ENCODE measurements around the gene JUND. TPM values are rescaled to one million over a fixed set of nuclear protein-coding genes. Genes with fewer than 3 reads are reported as not detected.

JUND gene
- total and polyA plus RNA-seq, 2 of the 8 experiments (the other 6 are each of a cell fraction or from before 2014, with no cell fraction given): 54.0 to 77.5 TPM

DNA sequence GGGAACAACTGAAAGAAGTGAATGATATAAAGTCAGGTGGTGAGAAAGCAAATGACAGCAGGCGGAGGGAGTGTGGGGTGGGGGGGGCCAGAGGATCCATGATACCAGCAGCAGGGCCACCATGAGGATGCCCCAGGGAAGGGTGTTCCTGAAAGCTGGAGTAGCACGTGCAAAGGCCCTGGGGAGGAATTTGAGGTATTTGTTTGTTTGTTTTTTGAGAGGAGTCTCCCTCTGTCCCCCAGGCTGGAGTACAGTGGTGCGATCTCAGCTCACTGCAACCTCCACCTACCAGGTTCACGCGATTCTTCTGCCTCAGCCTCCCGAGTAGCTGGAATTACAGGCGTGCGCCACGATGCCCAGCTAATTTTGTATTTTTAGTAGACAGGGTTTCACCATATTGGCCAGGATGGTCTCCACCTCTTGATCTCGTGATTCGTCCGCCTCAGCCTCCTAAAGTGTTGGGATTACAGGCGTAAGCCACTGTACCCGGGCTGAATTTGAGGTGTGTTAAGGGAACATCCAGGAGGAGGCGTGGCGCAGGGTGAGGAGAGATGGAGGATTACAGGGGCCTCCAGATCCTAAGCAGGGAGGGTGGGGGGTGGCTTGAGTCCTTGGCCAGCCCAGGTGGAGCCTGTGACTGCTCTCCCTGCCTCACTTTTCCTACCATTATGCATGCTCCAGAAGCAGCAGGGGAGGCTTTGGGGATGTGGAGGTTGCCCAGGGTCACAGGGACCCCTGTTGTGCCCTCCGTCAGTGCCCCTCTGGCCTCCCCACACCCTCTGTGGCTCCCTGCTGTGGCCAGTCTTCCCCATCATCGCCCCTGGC, 12.4 kb upstream of the JUND start:
- no peak for DNase-seq (ENCODE audit: low read depth in 1 of 2, low spot score in 2 of 2)
- Histone ChIP-seq H3K4me3 (ENCODE audit: extremely low read depth in 1 of 4, insufficient read depth in 2 of 4, low read depth in 3 of 4, low read length in 4 of 4) (peak overlapping the region in 1 of 4 experiments; percentile 72; a peak in 3 of 8 replicates), H3K4ac (replicated peaks; ENCODE audit: insufficient read length, low read depth, low read length) (peak overlapping the region; percentile 65), H2BK12ac (ENCODE audit: low read depth, low read length) (peak overlapping the region; percentile 72), H3K23me2 (ENCODE audit: low read depth, low read length) (peaks cover 24% of the 10 kb centered on the region), H4K20me1 (replicated peaks in 1 of 2; ENCODE audit: control insufficient read depth in 1 of 2, insufficient read depth in 2 of 2, low read length in 2 of 2) (peaks cover 0 to 8% of the 10 kb centered on the region in 2 experiments), H3K79me1 (ENCODE audit: low read depth, low read length) (no peaks in the 10 kb centered on the region), H2BK120ac (replicated peaks; ENCODE audit: low read depth, low read length) (peak overlapping the region; percentile 24), H2BK5ac (ENCODE audit: low read depth, low read length) (peak overlapping the region; percentile 92), H3K14ac (ENCODE audit: insufficient read length) (no peak overlapping the region), H2AFZ (ENCODE audit: low read length) (no peak overlapping the region), H2BK15ac (ENCODE audit: low read length) (peak overlapping the region; percentile 53; the same call in 1 of the 2 replicates), H3K4me1 (replicated peaks in 1 of 4; ENCODE audit: control insufficient read depth in 3 of 4, insufficient read depth in 4 of 4, low read length in 3 of 4) (peaks cover 0 to 27% (median 23%) of the 10 kb centered on the region in 4 experiments; a peak in 6 of 7 replicates), H3K9me3 (ENCODE audit: insufficient read depth in 2 of 2, low read depth in 1 of 2, low read length in 1 of 2) (no peaks in the 10 kb centered on the region), H4K8ac (ENCODE audit: extremely low read depth, insufficient read depth, low read length) (0 out of 2 replicates have a peak overlapping the region, but pooled peaks have one; percentile 11), H3K27me3 (replicated peaks in 1 of 4; ENCODE audit: control insufficient read depth in 3 of 4, extremely low read depth in 1 of 4, insufficient read depth in 3 of 4, low read length in 3 of 4) (no peaks in the 10 kb centered on the region), H3K4me2 (ENCODE audit: insufficient read depth in 1 of 2, low read depth in 2 of 2, low read length in 2 of 2) (peak overlapping the region; percentile 75 to 78), H3K56ac (replicated peaks; ENCODE audit: insufficient read length, low read depth, low read length) (peak overlapping the region; percentile 47), H2AK5ac (ENCODE audit: low read depth, low read length) (peak overlapping the region; percentile 96; the same call in 1 of the 2 replicates), H4K91ac (replicated peaks; ENCODE audit: insufficient read length, low read length) (peak overlapping the region; percentile 86), H4K5ac (ENCODE audit: insufficient read length, low read depth, low read length) (no peak overlapping the region), H3K23ac (ENCODE audit: insufficient read length) (no peak overlapping the region), H3K18ac (ENCODE audit: extremely low read depth, low read length) (peak overlapping the region; percentile 72), H3K79me2 (ENCODE audit: control insufficient read depth in 1 of 2, insufficient read depth in 2 of 2, low read length in 2 of 2) (no peaks in the 10 kb centered on the region), H3K9ac (replicated peaks in 1 of 4; ENCODE audit: extremely low read depth in 1 of 4, low read depth in 3 of 4, low read length in 3 of 4) (0 out of 7 replicates have a peak overlapping the region, but pooled peaks of 1 of the 4 experiments have one; percentile 4), H3K27ac (ENCODE audit: low read depth, low read length) (0 out of 2 replicates have a peak overlapping the region, but pooled peaks have one; percentile 13), H2BK20ac (ENCODE audit: low read length) (peak overlapping the region; percentile 72; the same call in 1 of the 2 replicates), H3K36me3 (ENCODE audit: control insufficient read depth in 2 of 4, insufficient read depth in 4 of 4, low read length in 3 of 4) (no peaks in the 10 kb centered on the region; a peak in 1 of 8 replicates)
- CTCF ChIA-PET (ENCODE audit: partially characterized antibody): interaction anchor here (0.7 to 3.5 kb wide), 7 partner anchors 8 to 52 kb away, joined by 3 to 52 read pairs (median 4); partner anchors contain the start of gene JUND
- FAIRE-seq: no peak
- 67% methylated on average over 18 of the region's 18 CpGs; no CpG with 5 or more reads in 1 of the 2 experiments for WGBS, 2 experiments (ENCODE audit: extremely low coverage in 1 of 2, insufficient coverage in 1 of 2, insufficient read length in 1 of 2, insufficient replicate concordance in 2 of 2, low coverage in 1 of 2, low lambda C conversion rate in 2 of 2, missing lambda C conversion rate in 1 of 2)
- TF ChIP-seq, protein P1, sequence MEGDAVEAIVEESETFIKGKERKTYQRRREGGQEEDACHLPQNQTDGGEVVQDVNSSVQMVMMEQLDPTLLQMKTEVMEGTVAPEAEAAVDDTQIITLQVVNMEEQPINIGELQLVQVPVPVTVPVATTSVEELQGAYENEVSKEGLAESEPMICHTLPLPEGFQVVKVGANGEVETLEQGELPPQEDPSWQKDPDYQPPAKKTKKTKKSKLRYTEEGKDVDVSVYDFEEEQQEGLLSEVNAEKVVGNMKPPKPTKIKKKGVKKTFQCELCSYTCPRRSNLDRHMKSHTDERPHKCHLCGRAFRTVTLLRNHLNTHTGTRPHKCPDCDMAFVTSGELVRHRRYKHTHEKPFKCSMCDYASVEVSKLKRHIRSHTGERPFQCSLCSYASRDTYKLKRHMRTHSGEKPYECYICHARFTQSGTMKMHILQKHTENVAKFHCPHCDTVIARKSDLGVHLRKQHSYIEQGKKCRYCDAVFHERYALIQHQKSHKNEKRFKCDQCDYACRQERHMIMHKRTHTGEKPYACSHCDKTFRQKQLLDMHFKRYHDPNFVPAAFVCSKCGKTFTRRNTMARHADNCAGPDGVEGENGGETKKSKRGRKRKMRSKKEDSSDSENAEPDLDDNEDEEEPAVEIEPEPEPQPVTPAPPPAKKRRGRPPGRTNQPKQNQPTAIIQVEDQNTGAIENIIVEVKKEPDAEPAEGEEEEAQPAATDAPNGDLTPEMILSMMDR (IDR thresholded peaks at IDR 0.05; ENCODE audit: control extremely low read depth in 1 of 3, insufficient read depth in 1 of 3, low read depth in 1 of 3, low read length in 3 of 3): peak in 2 of 3 experiments; percentile 3 to 11; a peak in 2 of 4 replicates
- TF ChIP-seq HDAC2 (IDR thresholded peaks at IDR 0.05; ENCODE audit: borderline replicate concordance in 1 of 2, low read depth in 2 of 2, low read length in 2 of 2) (no peak), KDM1A (IDR thresholded peaks at IDR 0.05; ENCODE audit: borderline replicate concordance, low read length) (peak; percentile 66; the same call in 1 of the 2 replicates)
- POLR2A ChIA-PET (ENCODE audit: partially characterized antibody): interaction anchor here (0.9 to 6.2 kb wide), 12 partner anchors 10 to 138 kb away, joined by 3 to 237 read pairs (median 5); partner anchors contain the start of genes IQCN, JUND and LSM4

Measured in H1 (cell line).